ENCODE results near the gene GRAMD1B.

GRCh38 chr11:123392844-123393243 is 37.2 kb upstream of the GRAMD1B start:
- TF ChIP-seq POLR2A (IDR thresholded peaks at IDR 0.05) = no peak
- TF ChIP-seq CTCF (IDR thresholded peaks at IDR 0.05 in 4 of 5, conservative IDR thresholded peaks at IDR 0.05 in 1 of 5) = no peak

All from gastrocnemius medialis (tissue), 4 donors.